A673 (cell line): ENCODE data around the gene IL19. TPM values are rescaled to one million over a fixed set of nuclear protein-coding genes. Genes with fewer than 3 reads are reported as not detected.

Experiments used
- BruUV-seq: library from RNA; stranded (reverse); fragments of 400-500 nt; replicated peaks from 2 replicates; lab custom pipeline; 2021; lab: Mats Ljungman, UMichigan
- CTCF ChIA-PET: fragments of 300-600 bp; sonication (Branson Sonifier 250); formaldehyde crosslinking; loops from one replicate; lab custom pipeline; 2022; ENCODE audit warnings: antibody characterized with exemption; lab: Charles Lee
- POLR2A ChIA-PET: fragments of 300-600 bp; sonication (Branson Sonifier 250); formaldehyde crosslinking; loops from one replicate; lab custom pipeline; 2022; ENCODE audit warnings: antibody characterized with exemption; ENCODE audit not compliant: low non-redundant PET; lab: Charles Lee
- DNase-seq: peaks from one replicate; pipeline ENCODE4 v3.0.0-alpha.2; 2015; ENCODE audit warnings: low spot score
- H3K27ac ChIP-seq: fragments of 200-600 bp; sonication (generic); 2 replicates; pipeline ENCODE4 v1.5.1; 2016; ENCODE audit warnings: mixed run types, low read depth, mild to moderate bottlenecking, mixed read lengths, antibody characterized with exemption, low read length; ENCODE audit not compliant: poor library complexity, severe bottlenecking
- H3K27me3 ChIP-seq: fragments of 200-600 bp; sonication (generic); replicated peaks from 2 replicates; pipeline ENCODE4 v1.6.1; 2017; ENCODE audit warnings: mixed run types, low read depth, mild to moderate bottlenecking, mixed read lengths, antibody characterized with exemption, low read length; ENCODE audit not compliant: insufficient read depth, poor library complexity
- H3K36me3 ChIP-seq: fragments of 200-600 bp; sonication (generic); 2 replicates; pipeline ENCODE4 v1.6.1; 2016; ENCODE audit warnings: mixed run types, mild to moderate bottlenecking, mixed read lengths, antibody characterized with exemption, low read length; ENCODE audit not compliant: insufficient read depth, poor library complexity, severe bottlenecking
- H3K4me1 ChIP-seq: fragments of 200-600 bp; sonication (generic); 2 replicates; pipeline ENCODE4 v1.6.1; 2017; ENCODE audit warnings: mixed run types, mild to moderate bottlenecking, mixed read lengths, antibody characterized with exemption, low read length; ENCODE audit not compliant: insufficient read depth, poor library complexity, severe bottlenecking
- H3K4me3 ChIP-seq: fragments of 200-600 bp; sonication (generic); 2 replicates; pipeline ENCODE4 v1.5.1; 2016; ENCODE audit warnings: low read depth, mixed run types, mild to moderate bottlenecking, mixed read lengths, low read length; ENCODE audit not compliant: poor library complexity, severe bottlenecking
- H3K9me3 ChIP-seq: fragments of 200-600 bp; sonication (generic); 2 replicates; pipeline ENCODE4 v1.6.1; 2016; ENCODE audit warnings: mixed run types, low read depth, mild to moderate bottlenecking, mixed read lengths, antibody characterized with exemption, low read length; ENCODE audit not compliant: poor library complexity, severe bottlenecking
- CTCF ChIP-seq: fragments of 300-800, 200-600 bp; sonication (generic); conservative IDR thresholded peaks from 2 replicates; pipeline ENCODE4 v1.5.1; 2017; ENCODE audit warnings: low read depth, mild to moderate bottlenecking, antibody characterized with exemption, low read length, moderate library complexity, mixed read lengths
- EZH2 ChIP-seq: fragments of 200-600 bp; sonication (generic); IDR thresholded peaks from 2 replicates; pipeline ENCODE4 v1.6.1; 2017; ENCODE audit warnings: borderline replicate concordance, low read depth, mild to moderate bottlenecking, mixed read lengths, antibody characterized with exemption, low read length; ENCODE audit not compliant: poor library complexity, severe bottlenecking
- intact Hi-C: fragments of 100-400 bp; cut with micrococcal nuclease; formaldehyde crosslinking; loops from one replicate; pipeline ENCODE4 v1.10.0; 2022; ENCODE audit not compliant: unreplicated experiment
- total RNA-seq: library from RNA; stranded (reverse); gene quantifications from 2 replicates; pipeline ENCODE4 v1.2.3, GENCODE V29; 2021

IL19 gene
- total RNA-seq, 1 experiment from 2014 or later: not detected

- Histone ChIP-seq H3K4me1 (no peaks in the 10 kb centered on the region), H3K27ac (no peak overlapping the region), H3K9me3 (no peaks in the 10 kb centered on the region), H3K36me3 (no peaks in the 10 kb centered on the region), H3K27me3 (no peaks in the 10 kb centered on the region), H3K4me3 (no peak overlapping the region)
- ChIA-PET POLR2A (no interaction called here), CTCF (no interaction called here)
- no TSS peak for BruUV-seq
- TF ChIP-seq EZH2 (no peak), CTCF (no peak)
- no peak for DNase-seq
- intact Hi-C loops: no loop called here
These were observed 26.4 kb downstream of the IL19 start for GRCh38 chr1:206796981-206797402.

GRCh38 chr1:206797534-206798383 lies 27.2 kb downstream of the IL19 start:
- BruUV-seq: no TSS peak
- H3K9me3 ChIP-seq: no peaks in the 10 kb centered on the region
- TF ChIP-seq CTCF (peak; percentile 77), EZH2 (no peak)
- H3K27ac ChIP-seq: no peak overlapping the region
- no peaks in the 10 kb centered on the region for H3K36me3 ChIP-seq
- intact Hi-C loops: no loop called here
- DNase-seq: peak; percentile 36
- CTCF ChIA-PET: no interaction called here
- H3K4me3 ChIP-seq: no peak overlapping the region
- no peaks in the 10 kb centered on the region for H3K27me3 ChIP-seq
- POLR2A ChIA-PET: no interaction called here
- no peaks in the 10 kb centered on the region for H3K4me1 ChIP-seq

- TF ChIP-seq CTCF (no peak), EZH2 (no peak)
- H3K27ac ChIP-seq: no peak overlapping the region
- H3K36me3 ChIP-seq: no peaks in the 10 kb centered on the region
- BruUV-seq: no TSS peak
- no peaks in the 10 kb centered on the region for H3K27me3 ChIP-seq
- ChIA-PET CTCF (interaction anchor here (0.6 kb wide), 1 partner anchor 83 kb away, joined by 4 read pairs; no protein-coding TSS in a partner anchor), POLR2A (no interaction called here)
- DNase-seq: no peak
- no peaks in the 10 kb centered on the region for H3K4me1 ChIP-seq
- intact Hi-C loops: no loop called here
- H3K4me3 ChIP-seq: no peak overlapping the region
- no peaks in the 10 kb centered on the region for H3K9me3 ChIP-seq
These were observed 27.9 kb downstream of the IL19 start for GRCh38 chr1:206798384-206798996.
